Measurements from ENCODE around the gene FBXL13. TPM values are rescaled to one million over a fixed set of nuclear protein-coding genes. Genes with fewer than 3 reads are reported as not detected.
A peak's percentile ranks its signal among the peaks of the same experiment; 100 is the strongest.

Gene FBXL13
- total and polyA plus RNA-seq, 8 donors = 0.80 to 25.3 (median 6.0) TPM; not detected in 1

GRCh38 chr7:103011650-103012049, 62.9 kb downstream of the FBXL13 start:
- no peak overlapping the region for H3K4me3 ChIP-seq
- DNase-seq = no peak
- no peak overlapping the region for H3K27ac ChIP-seq
- H3K9me3 ChIP-seq = peaks cover 0 to 7% (median 5%) of the 10 kb centered on the region in 4 donors
- no peaks in the 10 kb centered on the region for H3K36me3 ChIP-seq
- intact Hi-C loops (cut with DNase I; ENCODE audit: low total_unique reads) = no loop called here
- 46 to 60% (median 50%) methylated on average over 3 of the region's 3 CpGs for WGBS, 5 donors
- peaks cover 0 to 10% (median 0%) of the 10 kb centered on the region in 4 donors for H3K4me1 ChIP-seq
- no peaks in the 10 kb centered on the region for H3K27me3 ChIP-seq
- no peak for TF ChIP-seq POLR2A (IDR thresholded peaks at IDR 0.05)
- no peak for TF ChIP-seq POLR2AphosphoS5 (IDR thresholded peaks at IDR 0.05)
- no peak for TF ChIP-seq EP300 (IDR thresholded peaks at IDR 0.05)
- TF ChIP-seq CTCF (IDR thresholded peaks at IDR 0.05) = no peak

GRCh38 chr7:103010211-103010610, 64.4 kb downstream of the FBXL13 start:
- peaks cover 0 to 10% (median 0%) of the 10 kb centered on the region in 4 donors for H3K4me1 ChIP-seq
- H3K9me3 ChIP-seq = no peaks in the 10 kb centered on the region
- TF ChIP-seq EP300 (IDR thresholded peaks at IDR 0.05) (no peak), CTCF (IDR thresholded peaks at IDR 0.05) (no peak), POLR2AphosphoS5 (IDR thresholded peaks at IDR 0.05) (no peak), POLR2A (IDR thresholded peaks at IDR 0.05) (no peak)
- DNase-seq = no peak
- no peaks in the 10 kb centered on the region for H3K27me3 ChIP-seq
- H3K36me3 ChIP-seq = no peaks in the 10 kb centered on the region
- 68 to 82% (median 80%) methylated on average over 1 of the region's 1 CpG for WGBS, 5 donors
- no peak overlapping the region for H3K27ac ChIP-seq
- H3K4me3 ChIP-seq = no peak overlapping the region
- intact Hi-C loops (cut with DNase I; ENCODE audit: low total_unique reads) = no loop called here

- intact Hi-C loops (cut with DNase I; ENCODE audit: low total_unique reads) = no loop called here
- Histone ChIP-seq H3K9me3 (no peaks in the 10 kb centered on the region), H3K4me1 (peaks cover 0 to 10% (median 0%) of the 10 kb centered on the region in 4 donors), H3K27ac (no peak overlapping the region), H3K36me3 (no peaks in the 10 kb centered on the region), H3K4me3 (no peak overlapping the region), H3K27me3 (no peaks in the 10 kb centered on the region)
- WGBS, 5 donors = 52 to 66% (median 55%) methylated on average over 4 to 5 of the region's 5 CpGs
- TF ChIP-seq EP300 (IDR thresholded peaks at IDR 0.05) (no peak), CTCF (IDR thresholded peaks at IDR 0.05) (no peak), POLR2A (IDR thresholded peaks at IDR 0.05) (no peak), POLR2AphosphoS5 (IDR thresholded peaks at IDR 0.05) (no peak)
- peak; percentile 35 to 37 for DNase-seq
These were observed 65.0 kb downstream of the FBXL13 start for GRCh38 chr7:103009466-103010185.

- Histone ChIP-seq H3K27ac (no peak overlapping the region), H3K36me3 (no peaks in the 10 kb centered on the region), H3K4me3 (no peak overlapping the region), H3K27me3 (no peaks in the 10 kb centered on the region), H3K9me3 (peaks cover 0 to 18% (median 5%) of the 10 kb centered on the region in 4 donors), H3K4me1 (no peaks in the 10 kb centered on the region)
- 91 to 100% (median 100%) methylated on average over 1 of the region's 1 CpG for WGBS, 5 donors
- TF ChIP-seq POLR2A (IDR thresholded peaks at IDR 0.05) (no peak), EP300 (IDR thresholded peaks at IDR 0.05) (no peak), CTCF (IDR thresholded peaks at IDR 0.05) (no peak), POLR2AphosphoS5 (IDR thresholded peaks at IDR 0.05) (no peak)
- intact Hi-C loops (cut with DNase I; ENCODE audit: low total_unique reads) = no loop called here
- DNase-seq = no peak
These were observed 71.6 kb downstream of the FBXL13 start for GRCh38 chr7:103003004-103003403.
